Right cardiac atrium (tissue), 5 donors: Measurements from ENCODE around the gene NPAS3. TPM values are rescaled to one million over a fixed set of nuclear protein-coding genes. Genes with fewer than 3 reads are reported as not detected.

Source experiments
- ATAC-seq, 2 donors: fragments of 200-7000 bp; cut with Tn5 transposase; one replicate each; pipeline versions ENCODE4 v1.8.0 to v1.9.1; 2020; ENCODE audit warnings: moderate library complexity in 2 of 2, mild to moderate bottlenecking in 1 of 2
- DNase-seq, 3 donors: peaks; one replicate each; pipeline ENCODE4 v3.0.0-alpha.2; 2020
- H3K27ac ChIP-seq: one replicate; pipeline ENCODE4 v1.5.1; 2013; ENCODE audit warnings: mild to moderate bottlenecking, low read length, control low read depth, moderate library complexity
- H3K27me3 ChIP-seq: one replicate; pipeline ENCODE4 v1.6.1; 2013; ENCODE audit not compliant: control insufficient read depth, insufficient read depth
- H3K4me1 ChIP-seq: one replicate; pipeline ENCODE4 v1.6.1; 2013; ENCODE audit warnings: low read length; ENCODE audit not compliant: control insufficient read depth, insufficient read depth
- H3K4me3 ChIP-seq: one replicate; pipeline ENCODE4 v1.5.1; 2013; ENCODE audit warnings: low read length, control low read depth
- H3K9me3 ChIP-seq: one replicate; pipeline ENCODE4 v1.6.1; 2013; ENCODE audit warnings: low read length; ENCODE audit not compliant: control insufficient read depth
- WGBS: extraction: QIAGEN DNeasy Blood & Tissue Kit; methylation state at CpG from one replicate; pipeline ENCODE4 v1.1.7; 2013; 5-methylcytosine and 5-hydroxymethylcytosine counted together
- intact Hi-C, 4 donors: fragments of 100-400 bp; cut with DNase I; formaldehyde crosslinking; loops; one replicate each; pipeline versions ENCODE4 v1.11.0 to v1.14.0; 2022 to 2023
- polyA plus RNA-seq: library from polyadenylated mRNA; stranded (reverse); fragments of 200-250 nt; gene quantifications from one replicate; pipeline ENCODE4 v1.2.3, GENCODE V29; 2013
- total RNA-seq, 4 donors: library from RNA; stranded (reverse); fragmentation: NEBNext Ultra II Directional; extraction: Animal tissue kit (Norgen Biotek cat#: 25700); gene quantifications; one replicate each; pipeline ENCODE4 v1.2.1, GENCODE V29; 2021
- donor health status: healthy with polysubstance abuse.
- donor health status: DM: no; HTN: yes; CAD: no.
- donor health status: DM: no; HTN: no; CAD: no.
- donor health status: DM: no; HTN: yes; CAD: no; lungs with severe emphysema.
- donor health status: DM: yes; HTN: yes; CAD: no.

Gene NPAS3
- total and polyA plus RNA-seq, 5 donors, result 0.48 to 5.7 (median 4.0) TPM

DNA sequence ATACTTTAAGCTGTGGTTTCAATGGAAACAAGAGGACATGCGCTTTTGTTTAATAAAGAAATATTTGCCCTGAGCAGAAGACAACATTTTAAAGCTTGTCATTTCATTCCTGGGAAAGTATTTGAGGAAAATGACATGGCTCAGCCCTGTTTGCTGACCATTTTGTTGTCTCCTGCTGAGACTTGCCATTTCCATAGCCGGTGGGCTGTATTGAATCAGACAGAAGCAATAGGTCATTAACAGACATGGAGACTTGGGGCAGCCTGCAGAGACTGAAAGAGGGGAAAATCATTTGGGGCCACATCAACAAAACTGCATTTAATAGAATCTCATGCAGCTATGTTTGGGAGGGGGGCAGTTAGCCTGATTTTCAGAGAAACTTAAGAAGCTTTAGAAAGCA, 443.0 kb downstream of the NPAS3 start:
- Histone ChIP-seq H3K4me1 (no peaks in the 10 kb centered on the region), H3K9me3 (no peaks in the 10 kb centered on the region), H3K27me3 (no peaks in the 10 kb centered on the region), H3K4me3 (no peak overlapping the region), H3K27ac (no peak overlapping the region)
- DNase-seq (no peak), ATAC-seq (no peak)
- WGBS, result 51% methylated on average over 2 of the region's 2 CpGs
- intact Hi-C loops, result no loop called here

DNA sequence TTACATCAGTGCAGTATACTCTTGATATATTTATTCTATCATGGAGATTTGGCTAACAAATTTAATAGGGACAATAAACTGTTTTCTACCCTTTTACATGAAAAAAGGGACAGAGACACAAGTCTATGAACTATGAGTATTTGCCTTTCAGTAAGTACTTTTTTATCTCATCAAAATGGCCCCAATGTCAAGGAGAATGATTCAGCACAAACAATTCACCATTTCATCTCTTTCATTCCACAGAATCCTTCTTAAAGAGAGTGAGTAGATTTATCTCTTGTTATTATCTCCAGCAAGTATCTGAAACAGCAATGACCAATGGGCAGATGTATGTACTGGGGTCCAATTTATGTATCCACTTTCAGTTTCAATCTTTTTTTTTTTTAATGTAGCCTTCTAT, 447.5 kb downstream of the NPAS3 start:
- DNase-seq (no peak), ATAC-seq (no peak)
- Histone ChIP-seq H3K4me3 (no peak overlapping the region), H3K9me3 (no peaks in the 10 kb centered on the region), H3K27ac (no peak overlapping the region), H3K27me3 (no peaks in the 10 kb centered on the region), H3K4me1 (no peaks in the 10 kb centered on the region)
- intact Hi-C loops, result no loop called here

DNA sequence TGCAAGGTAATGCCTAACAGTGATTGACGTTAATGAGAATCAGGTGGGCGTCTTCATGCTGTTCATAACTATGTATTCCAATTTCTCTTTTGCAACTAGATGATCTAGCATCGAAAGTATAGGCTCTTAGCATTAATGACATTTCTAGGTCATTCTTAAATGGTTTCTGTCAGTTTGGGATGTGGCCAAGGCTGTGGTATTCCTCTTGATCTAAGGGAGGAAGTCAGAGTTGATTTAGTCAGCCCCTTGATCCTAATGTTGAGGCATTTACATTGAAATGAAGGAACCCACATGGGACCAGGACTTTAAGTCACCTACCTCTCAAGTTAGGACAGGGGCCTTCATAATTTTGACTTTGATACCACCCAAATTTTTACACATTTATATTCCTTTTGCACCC, 448.1 kb downstream of the NPAS3 start:
- H3K27me3 ChIP-seq, result no peaks in the 10 kb centered on the region
- DNase-seq, result no peak
- no peak for ATAC-seq
- no peaks in the 10 kb centered on the region for H3K4me1 ChIP-seq
- intact Hi-C loops, result no loop called here
- no peak overlapping the region for H3K4me3 ChIP-seq
- H3K27ac ChIP-seq, result no peak overlapping the region
- H3K9me3 ChIP-seq, result no peaks in the 10 kb centered on the region
- 83% methylated on average over 3 of the region's 3 CpGs for WGBS

DNA sequence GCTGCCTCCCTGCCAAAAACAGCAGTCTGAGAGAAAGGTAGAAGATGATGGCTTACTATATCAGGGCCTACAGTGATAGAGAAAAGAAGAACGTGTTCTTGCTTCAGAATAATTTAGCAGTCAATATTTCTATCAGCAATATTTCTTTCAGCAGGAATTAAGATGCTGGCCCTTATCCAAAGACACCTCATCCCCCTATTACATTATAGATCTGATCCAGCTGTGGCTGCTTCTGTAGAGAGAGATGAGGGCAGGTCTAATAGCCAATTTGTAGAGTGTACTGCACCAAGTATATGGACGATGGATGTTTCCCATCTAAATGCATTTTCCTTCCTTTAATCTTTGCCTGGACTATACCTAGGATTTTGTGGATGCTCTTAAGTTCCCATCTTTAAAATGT, 451.7 kb downstream of the NPAS3 start:
- intact Hi-C loops, result no loop called here
- 64% methylated on average over 2 of the region's 2 CpGs for WGBS
- DNase-seq (no peak), ATAC-seq (no peak)
- Histone ChIP-seq H3K27me3 (no peaks in the 10 kb centered on the region), H3K9me3 (no peaks in the 10 kb centered on the region), H3K4me3 (no peak overlapping the region), H3K27ac (no peak overlapping the region), H3K4me1 (no peaks in the 10 kb centered on the region)

DNA sequence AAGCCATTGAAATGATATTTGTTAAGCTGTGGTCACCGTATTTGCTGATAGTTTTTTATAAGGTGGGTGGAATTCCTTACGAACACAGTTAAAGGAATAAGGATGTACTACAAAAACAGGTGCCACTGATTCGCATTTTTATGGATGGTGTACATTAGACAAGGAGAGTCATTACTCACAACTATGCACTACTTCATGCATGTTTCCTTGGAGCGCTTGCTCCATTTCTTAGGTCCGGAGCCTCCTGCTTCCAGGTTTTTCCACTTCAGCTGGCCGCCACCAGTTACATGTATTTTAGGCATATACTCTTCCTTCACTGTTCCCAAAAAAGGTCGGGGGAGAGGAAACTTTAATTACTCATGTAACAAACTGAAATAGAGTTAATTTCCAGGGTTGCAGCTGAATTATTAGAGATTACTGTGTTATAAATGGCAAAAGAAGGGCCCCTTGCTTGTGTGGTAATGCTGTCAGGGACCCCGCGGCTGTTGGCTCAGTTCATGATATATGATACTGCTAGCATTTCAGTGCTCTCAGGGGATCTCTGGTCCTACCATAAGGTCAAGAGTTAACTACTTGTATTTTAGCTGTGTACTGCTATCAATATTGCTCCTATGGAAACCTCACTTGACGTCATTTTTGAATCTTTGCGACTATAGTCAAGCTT, 454.7 kb downstream of the NPAS3 start:
- Histone ChIP-seq H3K4me1 (no peaks in the 10 kb centered on the region), H3K4me3 (no peak overlapping the region), H3K27me3 (no peaks in the 10 kb centered on the region), H3K9me3 (no peaks in the 10 kb centered on the region), H3K27ac (no peak overlapping the region)
- DNase-seq, result no peak
- WGBS, result 67% methylated on average over 11 of the region's 11 CpGs
- intact Hi-C loops, result no loop called here
- no peak for ATAC-seq

DNA sequence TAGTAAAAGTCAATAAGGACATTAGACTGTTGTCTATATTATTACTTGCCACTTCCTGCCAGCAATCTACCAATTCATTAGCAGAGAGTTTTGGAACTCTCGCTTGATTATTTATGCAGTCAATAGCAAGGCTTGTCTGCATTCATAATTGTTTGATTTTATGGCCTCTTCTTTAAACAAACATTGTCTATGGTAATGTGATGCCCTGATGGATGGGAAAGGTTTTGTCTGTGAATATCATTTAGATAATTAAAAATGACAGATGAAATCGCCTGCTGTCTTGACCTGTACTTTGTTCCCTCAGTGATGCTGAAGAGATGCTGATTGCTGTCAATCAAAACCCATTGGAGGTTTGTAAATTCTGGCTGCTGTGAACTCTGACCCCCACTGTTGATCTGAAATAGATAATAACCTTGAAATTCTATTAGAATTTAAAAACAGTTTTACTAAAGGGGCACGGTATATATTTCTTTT, 455.3 kb downstream of the NPAS3 start:
- WGBS, result 87% methylated on average over 3 of the region's 3 CpGs
- no peak for ATAC-seq
- Histone ChIP-seq H3K4me1 (no peaks in the 10 kb centered on the region), H3K27ac (no peak overlapping the region), H3K4me3 (no peak overlapping the region), H3K9me3 (no peaks in the 10 kb centered on the region), H3K27me3 (no peaks in the 10 kb centered on the region)
- no peak for DNase-seq
- intact Hi-C loops, result no loop called here

DNA sequence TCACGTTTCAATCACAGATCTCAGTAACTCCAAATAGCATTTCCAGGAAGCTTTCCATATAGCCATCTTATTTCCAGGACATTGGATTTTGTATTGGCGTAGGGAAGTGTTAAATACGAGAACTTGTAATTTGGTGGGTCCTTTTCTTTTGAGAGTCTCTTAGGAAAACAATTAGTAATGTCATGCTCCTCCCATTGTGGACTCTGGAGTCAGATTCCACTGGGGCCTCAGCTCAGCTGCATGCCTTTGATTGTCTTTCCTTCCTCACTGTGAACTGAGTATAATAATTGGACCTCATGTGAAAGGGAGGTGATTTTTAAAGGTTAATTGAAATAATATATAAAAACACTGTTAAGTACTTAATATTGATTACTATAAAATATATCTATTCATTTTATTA, 462.6 kb downstream of the NPAS3 start:
- Histone ChIP-seq H3K4me3 (no peak overlapping the region), H3K27ac (no peak overlapping the region), H3K9me3 (no peaks in the 10 kb centered on the region), H3K27me3 (no peaks in the 10 kb centered on the region), H3K4me1 (no peaks in the 10 kb centered on the region)
- intact Hi-C loops, result no loop called here
- DNase-seq (no peak), ATAC-seq (no peak)
- WGBS, result 85% methylated on average over 3 of the region's 3 CpGs

DNA sequence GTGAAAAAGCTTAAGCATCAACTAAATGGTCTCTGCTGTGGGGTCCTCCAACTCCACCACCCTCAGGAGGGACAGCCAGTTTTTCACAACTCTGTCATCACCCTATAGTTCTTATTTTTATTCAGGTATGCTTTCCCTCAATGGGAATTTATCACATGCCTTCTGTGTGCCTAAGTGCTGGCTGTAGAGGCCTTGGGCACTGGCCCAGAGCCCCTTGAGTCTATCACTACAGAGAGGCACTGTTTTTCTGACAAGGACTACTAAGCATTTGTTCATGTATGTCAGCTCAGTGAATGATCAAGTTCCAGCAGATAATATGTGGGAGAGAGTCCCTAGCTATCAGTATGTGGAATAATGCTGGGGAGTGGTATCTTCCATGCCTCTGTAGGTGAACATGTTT, 463.9 kb downstream of the NPAS3 start:
- Histone ChIP-seq H3K4me3 (no peak overlapping the region), H3K9me3 (no peaks in the 10 kb centered on the region), H3K4me1 (no peaks in the 10 kb centered on the region), H3K27ac (no peak overlapping the region), H3K27me3 (no peaks in the 10 kb centered on the region)
- ATAC-seq (no peak), DNase-seq (peak in 1 of 3 donors; percentile 38)
- intact Hi-C loops, result no loop called here

DNA sequence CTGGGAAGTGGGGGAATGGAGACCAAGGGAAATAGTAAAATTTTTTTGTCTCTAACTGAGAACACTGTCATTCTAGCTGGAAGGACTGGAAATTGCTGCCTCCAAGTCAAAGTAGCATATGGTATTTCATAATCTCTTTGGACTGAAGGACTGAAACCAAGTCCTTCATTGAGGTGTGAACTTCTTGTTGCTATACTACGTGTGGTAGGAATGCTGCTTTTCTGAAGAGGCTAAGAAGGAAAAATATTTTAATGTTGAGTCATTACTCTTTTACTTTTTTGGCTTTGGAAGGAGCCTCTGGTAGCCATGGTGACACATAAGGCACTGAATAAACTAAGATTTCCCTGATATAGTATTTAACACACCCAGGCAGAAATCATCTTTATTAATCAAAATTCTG, 465.4 kb downstream of the NPAS3 start:
- no peak for DNase-seq
- no peak for ATAC-seq
- H3K27me3 ChIP-seq, result no peaks in the 10 kb centered on the region
- H3K9me3 ChIP-seq, result no peaks in the 10 kb centered on the region
- intact Hi-C loops, result no loop called here
- H3K4me1 ChIP-seq, result no peaks in the 10 kb centered on the region
- WGBS, result 48% methylated on average over 1 of the region's 1 CpG
- no peak overlapping the region for H3K27ac ChIP-seq
- no peak overlapping the region for H3K4me3 ChIP-seq

DNA sequence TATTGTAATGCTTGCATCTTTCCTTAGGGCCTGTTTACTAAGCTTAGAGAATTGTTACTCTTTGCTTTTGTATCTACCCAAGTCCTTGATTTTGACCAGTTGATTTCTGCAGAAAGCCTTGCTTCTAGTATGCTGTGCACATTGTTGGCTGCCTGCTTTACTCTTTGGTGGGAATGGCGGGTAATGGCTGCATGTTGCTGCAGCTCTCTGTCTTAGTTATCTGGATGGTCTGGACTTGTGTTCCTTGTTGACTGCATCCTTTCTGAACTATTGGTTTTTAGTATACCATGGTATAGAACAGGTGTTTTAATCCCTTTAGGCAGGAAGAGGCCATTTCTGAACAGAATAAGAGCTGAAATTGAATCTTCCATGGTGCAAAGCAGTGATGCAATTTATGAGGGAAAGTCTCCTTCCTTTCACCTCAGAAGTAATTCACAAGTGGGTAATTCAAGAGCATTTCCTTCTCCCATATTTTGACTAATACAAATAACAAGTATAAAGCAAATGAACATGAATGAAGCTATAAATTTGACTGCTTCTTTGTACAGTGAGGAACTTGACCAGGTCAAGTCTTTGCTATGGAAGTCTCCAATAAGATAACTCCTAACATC, 466.4 kb downstream of the NPAS3 start:
- Histone ChIP-seq H3K27me3 (no peaks in the 10 kb centered on the region), H3K27ac (no peak overlapping the region), H3K4me1 (no peaks in the 10 kb centered on the region), H3K9me3 (no peaks in the 10 kb centered on the region), H3K4me3 (no peak overlapping the region)
- DNase-seq (no peak), ATAC-seq (no peak)
- intact Hi-C loops, result no loop called here
- WGBS, result 91% methylated on average over 1 of the region's 1 CpG

DNA sequence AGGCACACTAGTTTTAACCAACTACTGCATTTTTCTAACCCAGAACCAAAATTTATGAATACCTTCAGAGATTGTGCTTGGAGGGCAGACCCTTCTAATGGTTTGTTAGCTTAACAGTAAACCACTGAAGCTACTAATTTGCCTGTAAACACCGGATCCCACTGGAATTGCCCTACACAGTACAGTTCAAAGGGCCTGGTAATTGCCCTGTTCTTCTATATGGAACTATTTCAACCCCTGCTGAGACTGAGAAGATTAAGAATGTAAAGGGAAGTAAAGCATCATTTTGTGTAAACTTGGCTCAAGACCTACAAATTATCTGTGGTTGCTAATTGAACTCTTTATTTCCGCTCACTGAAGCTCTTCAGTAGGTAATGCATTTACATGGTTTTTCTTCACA, 468.1 kb downstream of the NPAS3 start:
- 94% methylated on average over 2 of the region's 2 CpGs for WGBS
- Histone ChIP-seq H3K9me3 (no peaks in the 10 kb centered on the region), H3K27me3 (no peaks in the 10 kb centered on the region), H3K27ac (no peak overlapping the region), H3K4me1 (no peaks in the 10 kb centered on the region), H3K4me3 (no peak overlapping the region)
- no peak for DNase-seq
- no peak for ATAC-seq
- intact Hi-C loops, result no loop called here

DNA sequence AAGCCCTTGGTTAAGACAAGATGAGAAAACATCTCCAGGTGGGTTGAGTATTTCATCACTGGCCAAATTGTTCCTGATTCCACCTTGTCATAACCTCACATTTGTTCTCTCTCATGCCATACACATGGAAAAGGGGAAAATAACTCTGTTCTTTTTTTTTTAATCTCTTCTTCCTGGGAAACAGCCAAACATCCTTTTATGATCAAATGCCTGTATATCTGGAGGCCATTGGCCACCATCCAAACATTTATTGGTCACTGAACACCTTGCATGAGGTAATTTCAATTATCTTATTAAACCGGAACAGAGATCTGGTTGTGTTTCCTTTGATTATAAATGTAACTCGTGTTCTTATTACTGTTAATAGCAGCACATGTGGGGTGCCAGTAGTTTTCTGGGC, 469.6 kb downstream of the NPAS3 start:
- H3K27me3 ChIP-seq, result no peaks in the 10 kb centered on the region
- H3K27ac ChIP-seq, result no peak overlapping the region
- no peaks in the 10 kb centered on the region for H3K4me1 ChIP-seq
- no peak for ATAC-seq
- no peaks in the 10 kb centered on the region for H3K9me3 ChIP-seq
- no peak overlapping the region for H3K4me3 ChIP-seq
- intact Hi-C loops, result no loop called here
- DNase-seq, result no peak
- 45% methylated on average over 2 of the region's 2 CpGs for WGBS
